Islet of Langerhans (tissue), 1 donor: Measurements from ENCODE around the gene CCDC7.
"Not testable (repeated sequence)": the region's sequence is repeated elsewhere in the genome, so short reads cannot be mapped to it uniquely, and the experiment has no call there.

ENCODE experiments used
- FAIRE-seq: peaks from one replicate; lab custom pipeline; 2011; peaks lifted over from hg19 to GRCh38; lab: Jason Lieb, UNC

CCDC7 gene

DNA sequence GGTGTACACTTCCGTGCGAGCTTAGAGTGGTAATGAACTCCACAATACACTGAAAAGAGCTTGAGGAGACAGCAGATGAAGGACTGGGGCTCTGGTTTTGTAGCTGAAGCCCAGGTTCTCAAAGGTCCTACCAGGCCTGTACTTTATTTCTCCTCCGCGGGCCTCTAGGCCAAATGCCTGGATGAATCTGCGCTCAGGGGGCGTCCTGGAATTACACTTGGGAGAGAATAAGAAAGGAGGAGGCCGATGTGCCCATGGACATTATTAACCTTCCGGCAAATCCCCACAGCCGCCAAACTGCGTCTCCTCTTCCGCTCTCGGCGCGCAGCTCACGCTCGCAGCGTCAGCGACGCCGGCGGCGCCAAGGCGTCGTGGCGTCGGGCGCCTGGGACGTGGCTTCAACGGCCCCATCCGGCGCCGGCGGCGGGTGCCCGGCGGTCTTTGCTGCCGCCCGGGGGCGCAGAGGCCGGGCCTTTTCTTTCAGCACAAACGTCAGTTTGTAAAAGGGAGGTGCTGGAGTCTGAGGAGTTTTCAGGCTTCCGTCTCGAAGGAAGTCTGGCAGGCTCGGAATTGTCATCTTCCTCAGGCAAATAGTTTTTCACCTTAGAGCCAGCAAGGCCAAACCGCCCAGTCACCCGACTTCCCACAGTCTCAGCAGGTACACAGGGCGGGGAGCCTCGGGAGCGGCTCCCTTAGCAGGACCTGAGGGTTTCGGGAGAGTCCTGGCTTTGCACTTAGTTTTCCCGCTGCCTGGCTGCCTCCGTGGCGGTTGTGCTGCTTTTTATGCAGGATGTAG is at the start of gene CCDC7:
Gene CCDC7, plus strand, starts transcription at position 401 of the 796 bp plus-strand sequence. CDS start 5,503 bp downstream, outside the sequence.
- FAIRE-seq, result peak; percentile 45

DNA sequence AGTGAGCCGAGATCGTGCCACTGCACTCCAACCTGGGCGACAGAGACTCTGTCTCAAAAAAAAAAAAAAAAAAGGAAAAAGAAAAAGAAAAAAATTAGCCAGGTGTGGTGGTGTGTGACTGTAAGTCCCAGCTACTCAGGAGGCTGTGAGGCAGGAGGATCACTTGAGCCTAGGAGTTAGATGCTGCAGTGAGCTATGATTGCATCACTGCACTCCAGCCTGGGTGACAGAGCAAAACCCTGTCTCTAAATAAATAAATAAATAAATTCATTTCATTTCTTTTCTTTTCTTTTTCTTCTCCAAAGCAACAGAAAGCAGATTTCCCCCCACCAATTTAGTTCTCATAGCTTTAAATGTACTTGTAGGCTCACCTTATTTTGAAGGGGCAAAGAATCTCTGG is 48.8 kb upstream of the CCDC7 start:
- FAIRE-seq, result not testable (repeated sequence)

DNA sequence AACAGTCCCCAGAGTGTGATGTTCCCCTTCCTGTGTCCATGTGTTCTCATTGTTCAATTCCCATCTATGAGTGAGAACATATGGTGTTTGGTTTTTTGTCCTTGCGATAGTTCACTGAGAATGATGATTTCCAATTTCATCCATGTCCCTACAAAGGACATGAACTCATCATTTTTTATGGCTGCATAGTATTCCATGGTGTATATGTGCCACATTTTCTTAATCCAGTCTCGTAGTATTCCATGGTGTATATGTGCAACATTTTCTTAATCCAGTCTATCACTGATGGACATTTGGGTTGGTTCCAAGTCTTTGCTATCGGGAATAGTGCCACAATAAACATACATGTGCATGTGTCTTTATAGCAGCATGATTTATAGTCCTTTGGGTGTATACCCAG is 46.2 kb upstream of the CCDC7 start:
- not testable (repeated sequence) for FAIRE-seq

DNA sequence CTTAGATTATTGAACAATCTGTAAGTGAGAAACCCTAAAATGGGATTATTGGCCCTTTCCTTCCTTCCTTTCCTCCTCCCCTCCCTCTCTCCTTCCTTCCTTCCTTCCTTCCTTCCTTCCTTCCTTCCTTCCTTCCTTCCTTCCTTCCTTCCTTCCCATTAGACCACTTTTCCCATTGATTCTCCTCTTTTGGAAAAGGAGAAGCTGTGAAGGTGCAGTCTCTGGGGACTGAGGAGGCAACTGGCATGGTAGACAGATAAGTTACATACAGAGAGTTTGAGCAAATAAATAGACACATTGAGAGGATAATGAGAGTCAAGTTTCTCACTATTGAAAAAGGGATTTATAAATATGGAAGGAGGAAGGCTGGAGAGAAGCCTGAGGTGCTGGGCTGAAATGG is 45.0 kb upstream of the CCDC7 start:
- FAIRE-seq, result no peak

DNA sequence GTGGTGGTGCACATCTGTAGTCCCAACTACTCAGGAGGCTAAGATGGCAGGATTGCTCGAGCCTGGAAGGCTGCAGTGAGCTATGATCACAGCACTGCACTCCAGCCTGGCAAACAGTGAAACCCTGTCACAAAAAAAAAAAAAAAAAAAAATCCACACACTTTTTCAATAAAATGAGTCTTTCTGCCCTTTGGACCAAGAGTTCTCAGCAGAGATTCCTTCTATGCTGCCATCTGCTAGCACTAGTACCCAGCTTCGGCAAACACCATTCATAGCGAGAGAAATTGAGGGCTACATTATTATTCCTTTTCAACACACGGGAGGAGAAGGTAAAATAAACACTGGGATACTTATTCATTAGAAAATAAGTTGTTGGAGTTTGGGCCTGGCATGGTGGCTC is 43.4 kb upstream of the CCDC7 start:
- no peak for FAIRE-seq

DNA sequence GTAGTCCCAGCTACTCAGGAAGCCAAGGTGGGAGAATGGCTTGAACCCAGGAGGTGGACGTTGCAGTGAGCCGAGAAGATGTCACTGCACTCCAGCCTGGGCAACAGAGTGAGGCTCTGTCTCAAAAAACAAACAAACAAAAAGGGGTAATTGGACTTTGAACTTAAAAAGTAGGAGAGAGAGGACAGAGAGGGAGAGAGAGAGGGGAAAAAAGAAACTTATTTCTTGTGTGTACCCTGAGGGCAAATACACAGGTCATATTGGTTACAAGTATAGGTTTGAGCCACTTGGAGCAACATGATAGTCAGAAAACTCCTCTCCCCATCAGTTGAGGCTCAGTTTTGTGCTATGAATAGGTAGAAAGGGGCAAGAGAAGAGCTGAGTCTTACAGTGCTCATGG is 42.8 kb upstream of the CCDC7 start:
- FAIRE-seq, result no peak

DNA sequence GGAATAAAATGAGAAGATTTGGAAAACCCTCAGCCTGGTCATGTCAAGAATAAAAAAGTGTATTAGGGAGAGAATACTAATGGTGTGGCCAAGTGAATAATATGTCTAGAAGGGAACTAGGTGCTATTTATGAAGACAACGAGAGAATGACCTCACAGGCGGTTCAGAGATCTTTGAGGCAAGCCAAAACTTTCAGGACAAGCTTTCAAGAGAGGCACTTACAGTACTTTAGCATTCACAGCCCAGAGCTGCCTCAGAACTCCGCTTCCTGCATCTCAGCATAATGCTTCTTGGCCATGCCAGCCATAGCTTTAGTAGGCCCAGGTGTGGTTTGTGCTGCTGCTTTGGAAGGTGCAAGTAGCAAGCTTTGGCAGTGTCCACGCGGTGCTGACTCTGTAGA is 37.2 kb upstream of the CCDC7 start:
- FAIRE-seq, result no peak

DNA sequence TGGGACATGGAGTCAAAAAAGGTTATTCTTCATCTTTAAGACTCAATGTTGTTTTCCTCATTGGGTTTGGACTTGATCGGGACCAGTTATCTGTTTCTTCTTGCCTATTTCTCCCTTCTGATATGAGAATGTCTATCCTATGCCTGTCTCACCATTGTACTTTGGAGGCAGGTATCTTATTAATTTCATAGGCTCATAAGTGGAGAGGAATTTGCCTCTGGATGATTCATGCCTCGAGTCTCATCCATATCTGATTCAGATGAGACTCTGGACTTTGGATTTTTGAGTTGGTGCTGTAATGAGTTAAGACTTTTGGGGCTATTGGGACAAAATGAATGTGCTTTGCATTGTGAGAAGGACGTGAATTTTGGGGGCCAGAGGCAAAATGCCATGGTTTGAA is 36.2 kb upstream of the CCDC7 start:
- no peak for FAIRE-seq

DNA sequence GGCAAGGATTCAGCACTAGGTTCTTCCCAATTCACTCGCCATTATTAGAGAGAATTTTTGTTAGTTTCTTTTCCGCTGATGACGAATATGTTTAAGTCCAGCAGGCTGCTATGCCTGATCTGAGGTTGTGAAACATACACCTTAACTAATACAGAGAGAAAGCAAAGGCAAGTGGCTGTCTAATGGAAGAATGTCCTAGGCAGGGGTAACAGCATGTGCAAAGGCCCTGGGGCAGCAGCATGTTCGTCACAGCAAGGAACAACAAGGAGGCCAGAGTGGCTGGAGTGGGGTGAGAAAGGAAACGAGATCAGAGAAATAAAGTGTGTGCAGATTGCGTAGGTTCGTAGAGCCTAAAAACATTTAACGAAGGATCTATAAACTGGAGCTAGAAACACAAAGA is 35.4 kb upstream of the CCDC7 start:
- FAIRE-seq, result no peak

DNA sequence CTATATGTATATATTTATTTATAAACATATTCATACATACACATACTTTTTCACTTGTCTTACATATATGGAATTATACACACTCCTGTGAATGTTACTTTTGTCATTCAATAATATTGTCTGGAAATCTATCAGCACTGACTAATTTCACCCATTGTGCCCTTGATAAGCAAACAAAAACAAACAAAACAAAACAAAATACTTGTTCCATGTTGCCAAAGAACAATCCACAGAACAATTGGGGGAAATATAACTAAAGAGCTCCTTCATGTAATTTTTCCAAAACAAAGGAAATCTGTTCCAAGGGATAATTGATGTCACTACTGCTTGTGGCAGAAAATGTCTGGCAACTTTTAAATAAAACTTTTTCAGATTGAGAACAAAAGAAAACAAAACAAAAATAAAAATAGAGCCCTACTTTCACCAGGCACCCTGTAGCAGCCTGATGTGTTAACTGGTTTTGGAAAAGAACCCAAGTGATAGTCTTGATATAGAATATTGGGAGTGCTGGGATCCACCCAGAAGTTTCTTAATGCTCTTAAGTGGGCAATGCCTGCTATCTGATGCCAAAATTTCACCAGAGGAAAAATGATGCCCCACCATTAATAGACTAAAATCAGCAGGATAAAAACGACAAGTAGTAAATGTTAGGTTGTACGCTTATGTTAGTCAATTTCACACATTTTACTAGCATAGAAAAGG is 34.0 kb upstream of the CCDC7 start:
- no peak for FAIRE-seq

DNA sequence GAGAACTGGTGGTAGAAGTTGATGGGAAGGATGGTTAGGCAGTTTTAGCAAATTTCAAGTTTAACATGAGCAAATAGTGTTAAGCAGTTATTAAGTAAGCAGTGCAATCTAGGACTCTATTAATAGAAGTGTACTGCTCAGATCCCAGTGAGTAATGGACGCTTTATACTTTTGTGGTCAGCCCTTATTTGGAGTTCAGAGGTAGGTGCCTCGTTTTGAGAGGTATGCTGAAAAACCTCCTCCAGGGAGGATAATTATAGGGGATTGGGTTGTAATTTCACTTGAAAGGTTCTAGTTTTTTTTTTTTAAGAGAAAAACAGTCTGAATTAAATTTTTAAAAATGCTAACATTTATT is 33.5 kb upstream of the CCDC7 start:
- no peak for FAIRE-seq

DNA sequence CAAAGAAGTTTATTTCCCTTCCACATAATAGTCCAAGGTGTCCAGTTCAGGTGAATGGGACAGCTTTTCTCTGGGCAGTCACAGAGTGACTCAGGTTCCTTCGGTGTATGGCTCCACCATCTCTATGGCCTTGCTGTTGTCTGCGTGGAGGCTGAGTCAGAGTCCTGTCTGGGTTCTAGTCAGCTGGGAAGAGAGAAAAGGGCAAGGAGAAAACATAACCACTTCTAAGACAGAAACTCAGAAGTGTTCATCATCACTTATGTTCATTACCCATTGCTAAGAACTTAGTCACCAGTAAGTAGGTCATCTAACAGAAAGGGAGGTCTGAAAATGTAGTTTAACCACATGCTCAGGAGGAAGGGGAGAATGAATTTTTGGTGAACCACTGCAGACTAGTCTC is 32.4 kb upstream of the CCDC7 start:
- FAIRE-seq, result no peak

DNA sequence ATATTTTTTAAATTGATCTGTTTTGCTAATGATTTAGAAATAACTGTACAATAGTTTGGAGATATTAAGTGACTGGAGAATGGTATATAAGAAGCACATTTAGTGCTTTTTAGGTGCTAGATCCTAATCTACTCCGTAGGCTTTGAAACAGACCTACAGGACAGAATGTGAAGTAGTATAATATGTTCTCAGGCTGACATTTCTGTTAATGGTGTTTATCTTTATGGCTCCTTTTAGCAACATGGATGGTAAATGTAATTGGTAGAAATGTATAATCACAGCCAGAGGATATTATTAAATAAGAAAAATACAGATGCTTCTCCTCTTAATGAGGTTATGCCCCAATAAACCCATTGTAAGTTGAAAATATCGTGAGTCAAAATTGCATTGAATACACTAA is 30.6 kb upstream of the CCDC7 start:
- no peak for FAIRE-seq

DNA sequence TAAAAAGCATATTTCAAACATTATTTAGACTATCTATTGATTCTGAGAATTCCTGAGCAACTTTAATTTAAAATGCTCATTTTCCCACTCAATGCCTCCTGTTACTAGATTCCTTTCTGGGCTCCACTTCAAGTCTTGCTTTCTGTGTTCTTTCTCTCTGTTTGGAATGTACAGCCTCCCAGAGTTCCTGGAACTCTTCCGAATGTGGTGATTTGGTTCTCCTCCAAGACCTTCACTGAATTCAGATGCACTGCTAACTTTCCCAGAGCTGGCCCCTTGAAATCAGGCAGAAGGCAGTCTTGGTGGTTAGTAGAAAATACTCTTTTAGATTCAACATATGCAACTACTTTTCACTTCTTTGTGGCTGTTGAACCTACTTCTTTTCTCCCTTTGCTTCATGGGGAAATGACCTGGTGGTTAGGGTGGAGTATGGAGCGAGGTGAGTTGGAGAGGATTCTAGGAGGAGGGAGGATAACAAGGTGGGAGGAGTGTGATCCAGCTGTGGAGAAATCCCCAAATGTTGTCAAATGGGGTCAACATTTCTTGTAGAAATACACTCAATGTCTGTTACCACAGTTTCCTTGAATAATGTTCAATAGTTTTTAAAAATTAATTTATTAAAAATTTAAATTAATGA is 27.9 kb upstream of the CCDC7 start:
- no peak for FAIRE-seq

DNA sequence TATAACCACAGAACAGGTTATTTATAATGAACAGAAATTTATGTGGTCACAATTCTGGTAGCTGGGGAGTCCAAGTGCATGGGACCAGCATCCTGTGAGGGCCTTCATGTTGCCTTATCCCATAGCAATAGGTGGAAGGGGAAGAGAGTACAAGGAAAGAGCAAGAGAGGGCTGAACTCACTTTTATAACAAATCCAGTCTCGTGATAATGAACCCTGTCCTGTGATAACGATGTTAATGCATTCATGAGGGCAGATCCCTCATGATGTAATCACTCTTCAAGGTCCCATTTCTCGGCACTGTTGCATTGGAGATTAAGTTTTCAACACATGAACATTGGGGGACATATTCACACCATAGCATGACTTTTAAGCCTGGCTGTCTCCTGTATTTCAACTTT is 27.4 kb upstream of the CCDC7 start:
- no peak for FAIRE-seq

DNA sequence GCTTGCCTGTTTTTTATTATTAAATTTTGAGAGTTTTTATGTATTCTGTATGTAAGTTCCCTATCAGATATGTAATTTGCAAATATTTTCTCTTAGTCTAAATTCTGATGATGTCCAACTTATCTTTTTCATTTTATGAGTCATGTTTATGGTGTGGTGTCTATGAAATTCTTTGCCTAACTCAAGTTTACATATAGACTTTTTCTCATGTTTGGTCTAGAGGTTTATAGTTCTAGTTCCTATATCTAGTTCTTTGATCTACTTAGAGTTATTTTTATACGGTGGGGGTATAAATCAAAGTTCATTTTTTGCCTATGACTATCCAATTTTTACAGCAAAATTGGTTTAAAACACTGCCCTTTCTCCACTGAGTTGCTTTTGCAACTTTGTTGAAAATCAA is 26.3 kb upstream of the CCDC7 start:
- FAIRE-seq, result no peak

DNA sequence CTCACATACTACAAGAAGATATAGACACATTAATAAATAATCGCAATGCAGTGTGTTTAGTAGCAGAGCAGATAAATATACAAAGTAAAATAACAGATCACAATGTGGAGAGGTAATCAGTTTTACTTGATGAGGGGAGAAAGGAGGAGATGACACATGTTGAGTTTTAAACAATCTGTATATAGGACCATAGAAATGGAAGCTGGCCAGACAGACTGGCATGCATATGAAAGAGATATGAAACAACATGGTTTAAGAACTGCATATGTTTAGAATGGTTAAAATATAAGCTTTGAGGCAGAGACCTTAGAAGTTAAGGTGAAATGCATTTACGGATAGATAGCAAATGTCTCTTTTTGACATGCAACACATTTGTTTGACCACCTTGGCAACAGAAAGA is 19.8 kb upstream of the CCDC7 start:
- FAIRE-seq, result no peak

DNA sequence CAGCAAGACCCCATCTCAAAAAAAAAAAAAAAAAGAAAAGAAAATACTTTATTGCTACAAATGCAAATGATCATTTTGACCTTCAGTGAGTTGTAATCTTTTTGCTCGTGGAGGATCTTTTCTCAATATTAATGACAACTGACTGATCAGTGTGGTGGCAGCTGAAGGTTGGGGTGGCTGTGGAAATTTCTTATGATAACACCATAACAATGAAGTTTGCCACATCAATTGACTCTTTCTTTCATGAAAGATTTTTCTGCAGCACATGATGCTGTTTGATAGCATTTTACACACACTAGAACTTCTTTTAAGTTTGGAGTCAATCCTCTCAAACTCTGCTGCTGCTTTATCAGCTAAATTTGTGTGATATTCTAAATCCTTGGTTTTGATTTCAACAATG is 12.4 kb upstream of the CCDC7 start:
- no peak for FAIRE-seq

DNA sequence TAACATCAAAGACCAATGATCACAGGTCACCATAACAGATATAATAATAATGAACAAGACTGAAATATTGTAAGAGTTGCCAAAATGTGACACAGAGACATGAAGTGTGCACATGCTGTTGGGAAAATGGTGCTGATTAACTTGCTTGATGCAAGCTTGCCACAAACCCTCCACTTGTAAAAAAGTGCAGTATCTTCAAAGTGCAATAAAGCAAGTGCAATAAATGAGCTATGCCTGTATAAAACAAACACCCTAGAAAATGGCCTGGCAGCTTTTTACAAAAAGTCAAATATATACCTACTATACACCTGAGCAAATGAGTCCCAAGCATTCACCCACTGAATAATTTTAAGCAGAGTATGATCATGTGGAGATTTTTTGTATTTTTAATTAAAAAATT is 9.7 kb upstream of the CCDC7 start:
- FAIRE-seq, result no peak

DNA sequence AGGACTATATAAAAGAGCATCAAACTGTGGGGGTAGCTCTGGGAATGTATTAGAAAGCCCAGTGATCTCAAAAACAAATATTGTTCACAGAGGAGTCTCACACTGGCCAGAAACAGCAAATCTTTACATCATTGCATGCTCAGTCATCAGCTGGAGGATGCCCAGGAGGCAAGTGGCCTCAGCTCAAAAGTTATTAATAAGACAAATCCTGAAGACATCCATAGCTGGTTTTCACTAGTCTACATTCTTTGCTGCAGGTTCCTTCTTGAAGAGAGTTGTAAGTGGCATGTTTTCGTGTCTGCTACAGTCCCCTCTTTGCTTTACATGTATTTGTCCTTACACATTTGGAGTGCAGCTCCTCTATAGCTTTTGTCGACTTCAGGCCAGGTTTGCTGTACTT is 8.6 kb upstream of the CCDC7 start:
- no peak for FAIRE-seq

DNA sequence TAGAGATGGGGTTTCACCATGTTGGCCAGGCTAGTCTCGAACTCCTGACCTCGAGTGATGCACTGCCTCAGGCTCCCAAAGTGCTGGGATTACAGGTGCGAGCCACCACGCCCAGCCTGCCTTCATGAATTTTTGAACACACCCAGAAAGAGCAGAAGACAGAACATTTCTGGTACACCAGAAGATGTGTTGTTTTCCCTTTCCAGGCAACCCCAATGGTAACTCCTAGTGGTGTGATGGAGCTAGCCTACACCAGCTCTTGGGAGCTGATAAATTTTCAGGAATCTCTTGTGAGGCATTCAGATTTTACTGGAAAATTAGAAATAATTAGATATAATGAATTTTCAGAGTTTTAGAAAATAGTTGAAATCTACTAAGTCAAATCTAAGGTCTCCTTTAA is 904 bp upstream of the CCDC7 start:
- FAIRE-seq, result no peak

DNA sequence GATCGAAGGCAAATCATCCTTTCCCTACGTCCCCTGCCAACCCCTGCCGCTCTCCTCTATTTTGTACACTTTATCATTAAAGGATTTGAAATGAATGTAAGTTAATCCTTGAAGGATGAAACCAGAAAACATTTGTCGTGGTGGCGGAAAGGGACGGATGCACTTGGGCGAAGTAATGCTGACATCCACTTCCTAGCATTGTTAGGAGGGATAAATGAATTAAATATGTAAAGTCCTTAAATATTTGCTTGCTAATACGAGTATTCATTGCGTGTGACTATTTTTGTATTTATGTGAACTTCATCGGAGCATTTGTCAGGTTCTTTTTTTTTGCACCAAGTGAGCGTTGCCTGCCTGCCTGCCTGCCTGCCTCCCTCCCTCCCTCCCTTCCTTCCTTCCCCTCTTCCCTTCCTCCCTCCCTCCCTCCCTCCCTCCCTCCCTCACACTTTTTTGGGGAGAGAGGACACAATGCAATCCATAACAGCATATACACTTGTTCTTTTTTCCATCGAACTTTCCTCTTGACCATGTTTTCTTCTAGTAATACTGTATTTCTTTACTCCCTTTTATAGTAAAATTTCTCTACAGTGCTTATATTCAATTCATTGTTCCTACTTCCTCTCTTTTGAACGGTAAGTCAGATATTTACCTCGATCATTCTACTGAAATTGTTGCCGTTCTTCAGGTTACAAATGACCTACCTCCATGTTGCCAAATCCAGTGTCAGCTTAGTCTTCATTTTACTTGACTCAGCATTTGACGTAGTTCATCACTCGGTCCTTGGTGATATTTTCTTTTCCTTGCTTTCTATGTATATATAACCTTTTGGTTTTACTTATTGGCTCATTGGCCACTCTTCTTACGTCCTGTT is 831 bp downstream of the CCDC7 start:
- FAIRE-seq, result peak; percentile 21

DNA sequence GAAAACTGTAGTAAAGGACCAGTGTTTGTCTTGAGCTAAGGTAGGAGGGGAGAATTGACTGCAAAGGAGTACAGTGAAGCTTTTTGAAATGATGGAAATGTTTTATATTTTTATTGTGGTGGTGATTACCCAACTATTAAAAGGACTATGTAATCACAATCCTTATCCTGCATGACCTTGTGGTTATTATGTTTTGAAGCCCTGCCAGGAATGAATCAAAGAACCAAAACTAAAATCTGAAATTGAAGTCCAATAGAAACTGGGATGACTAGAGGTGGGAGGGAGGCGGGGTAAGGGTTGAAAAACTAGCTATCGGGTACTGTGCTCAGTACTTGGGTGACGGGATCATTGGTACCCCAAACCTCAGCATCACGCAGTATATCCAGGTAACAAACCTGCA is 8.2 kb downstream of the CCDC7 start:
- FAIRE-seq, result no peak
